ENCODE data around the gene PNISR.
"Not testable (repeated sequence)": the region's sequence is repeated elsewhere in the genome, so short reads cannot be mapped to it uniquely, and the experiment has no call there.

PNISR gene, protein sequence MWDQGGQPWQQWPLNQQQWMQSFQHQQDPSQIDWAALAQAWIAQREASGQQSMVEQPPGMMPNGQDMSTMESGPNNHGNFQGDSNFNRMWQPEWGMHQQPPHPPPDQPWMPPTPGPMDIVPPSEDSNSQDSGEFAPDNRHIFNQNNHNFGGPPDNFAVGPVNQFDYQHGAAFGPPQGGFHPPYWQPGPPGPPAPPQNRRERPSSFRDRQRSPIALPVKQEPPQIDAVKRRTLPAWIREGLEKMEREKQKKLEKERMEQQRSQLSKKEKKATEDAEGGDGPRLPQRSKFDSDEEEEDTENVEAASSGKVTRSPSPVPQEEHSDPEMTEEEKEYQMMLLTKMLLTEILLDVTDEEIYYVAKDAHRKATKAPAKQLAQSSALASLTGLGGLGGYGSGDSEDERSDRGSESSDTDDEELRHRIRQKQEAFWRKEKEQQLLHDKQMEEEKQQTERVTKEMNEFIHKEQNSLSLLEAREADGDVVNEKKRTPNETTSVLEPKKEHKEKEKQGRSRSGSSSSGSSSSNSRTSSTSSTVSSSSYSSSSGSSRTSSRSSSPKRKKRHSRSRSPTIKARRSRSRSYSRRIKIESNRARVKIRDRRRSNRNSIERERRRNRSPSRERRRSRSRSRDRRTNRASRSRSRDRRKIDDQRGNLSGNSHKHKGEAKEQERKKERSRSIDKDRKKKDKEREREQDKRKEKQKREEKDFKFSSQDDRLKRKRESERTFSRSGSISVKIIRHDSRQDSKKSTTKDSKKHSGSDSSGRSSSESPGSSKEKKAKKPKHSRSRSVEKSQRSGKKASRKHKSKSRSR

DNA sequence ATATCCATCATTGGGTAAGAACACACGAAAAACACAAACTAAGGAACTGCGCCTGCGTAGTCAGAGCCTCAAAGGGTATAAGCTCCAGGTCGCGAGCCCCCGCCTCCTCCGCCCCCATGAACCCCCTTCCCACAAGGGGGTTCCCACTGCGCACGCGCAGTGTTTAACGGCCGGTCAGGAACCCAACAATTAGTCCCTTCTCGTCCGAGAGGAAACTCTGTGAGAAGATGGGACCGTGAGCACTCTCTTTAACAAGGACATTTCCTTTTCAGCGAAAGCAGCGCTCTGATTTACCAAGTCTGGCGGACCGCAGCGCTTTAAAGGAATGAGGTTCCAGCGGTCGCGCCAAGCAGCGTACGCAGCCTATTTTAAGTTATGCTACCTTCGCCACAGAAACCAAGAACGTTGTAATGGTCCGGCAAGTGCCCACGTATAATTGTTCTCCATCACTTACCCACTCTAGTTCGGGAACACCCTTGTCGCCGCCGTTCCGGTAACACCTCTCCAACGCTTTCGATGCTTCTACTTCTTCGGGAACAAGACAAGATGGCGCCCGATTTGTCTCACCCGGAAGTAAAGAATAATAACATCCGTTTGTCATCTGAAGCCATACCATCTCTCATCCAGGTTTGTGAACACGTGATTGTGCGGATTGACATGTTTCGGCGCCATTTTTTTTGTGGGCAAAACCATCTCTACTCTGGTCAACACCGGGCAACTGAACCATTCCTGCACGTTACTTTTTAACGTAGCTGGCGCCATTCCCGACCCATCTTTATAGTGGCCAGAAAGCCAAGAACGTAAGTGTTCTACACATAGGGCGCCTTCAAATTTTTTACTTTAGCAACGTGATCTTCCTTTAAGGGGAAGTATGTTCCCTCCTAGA is at the start of gene PNISR:
Gene PNISR, minus strand, starts transcription at position 548 of the 886 bp plus-strand sequence. CDS start 10,649 bp downstream, outside the sequence.
- DNase-seq, result peak; percentile 97

DNA sequence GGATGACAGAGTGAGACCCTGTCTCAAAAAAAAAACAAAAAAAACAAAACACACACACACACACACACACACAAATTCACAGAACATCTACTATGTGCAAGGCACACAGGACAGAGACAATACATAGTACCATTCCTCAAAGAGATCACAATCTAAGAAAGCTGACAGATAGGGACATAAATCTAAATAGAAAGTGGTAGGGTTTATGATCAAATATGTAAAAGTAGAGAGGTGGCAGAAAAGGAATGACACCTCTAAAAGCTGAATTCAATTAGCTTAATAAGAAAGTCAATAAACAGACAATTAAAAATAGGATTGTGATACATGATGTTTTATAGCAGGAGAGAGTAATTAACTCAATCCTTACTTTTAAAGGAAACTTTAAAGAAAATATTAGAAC is 48.6 kb upstream of the PNISR start:
- no peak for DNase-seq

DNA sequence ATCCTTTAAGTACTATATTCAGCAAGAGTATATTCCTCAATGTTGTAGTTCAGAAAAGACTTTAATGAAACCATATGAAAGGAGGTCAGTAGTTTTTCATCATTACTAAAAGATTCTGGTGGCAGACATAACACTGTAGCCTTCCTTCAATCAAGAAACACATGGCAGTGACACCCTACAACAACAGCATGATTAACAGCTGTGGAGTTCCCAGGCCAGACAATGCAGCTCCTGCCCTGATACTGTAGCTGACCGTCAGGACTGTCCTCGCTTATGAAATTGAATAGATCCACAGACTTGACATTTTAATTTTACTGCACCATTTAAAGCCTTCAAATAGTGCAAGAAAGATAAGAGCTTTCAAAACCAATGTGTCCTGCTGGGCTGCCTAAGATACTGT is 46.5 kb upstream of the PNISR start:
- DNase-seq, result peak; percentile 40

DNA sequence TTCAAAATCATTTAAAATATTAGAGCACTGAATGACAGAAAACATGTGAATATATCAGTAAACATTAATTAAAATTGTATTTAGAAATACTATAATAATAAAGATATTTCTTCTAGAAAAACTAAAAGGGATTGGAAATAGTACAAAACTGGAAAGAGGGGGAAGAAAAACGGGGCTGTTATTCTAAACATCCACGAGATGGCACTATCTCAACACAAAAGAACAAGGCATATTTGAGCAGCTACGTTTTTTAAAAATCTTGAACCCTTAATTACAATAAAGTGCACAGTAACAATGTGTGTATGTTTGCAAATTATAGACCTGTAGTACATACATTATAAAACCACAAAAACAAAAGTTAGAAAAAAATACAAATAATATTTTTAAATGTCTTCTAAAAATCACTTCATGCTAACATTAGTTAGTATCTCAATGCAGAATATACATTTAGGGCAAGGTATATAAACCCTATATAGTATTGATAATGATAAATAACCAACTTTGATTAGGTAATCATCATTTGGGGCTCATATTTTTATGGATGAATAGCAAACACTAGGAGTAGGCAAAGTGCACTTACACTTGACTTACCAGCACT is 42.5 kb upstream of the PNISR start:
- DNase-seq, result no peak

DNA sequence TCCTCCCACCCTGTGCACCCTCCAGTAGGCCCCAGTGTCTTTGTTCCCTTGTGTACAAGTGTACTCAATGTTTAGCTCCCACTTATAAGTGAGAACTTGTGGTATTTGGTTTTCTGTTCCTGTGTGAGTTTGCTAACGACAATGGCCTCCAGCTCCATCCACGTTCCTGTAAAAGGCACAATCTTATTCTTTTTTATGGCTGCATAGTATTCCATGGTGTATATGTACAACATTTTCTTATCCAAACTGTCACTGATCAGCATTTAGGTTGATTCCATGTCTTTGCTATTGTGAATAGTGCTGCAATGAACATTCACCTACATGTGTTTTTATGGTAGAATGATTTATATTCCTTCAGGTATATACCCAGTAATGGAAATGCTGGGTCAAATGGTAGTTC is 34.0 kb upstream of the PNISR start:
- DNase-seq, result not testable (repeated sequence)

DNA sequence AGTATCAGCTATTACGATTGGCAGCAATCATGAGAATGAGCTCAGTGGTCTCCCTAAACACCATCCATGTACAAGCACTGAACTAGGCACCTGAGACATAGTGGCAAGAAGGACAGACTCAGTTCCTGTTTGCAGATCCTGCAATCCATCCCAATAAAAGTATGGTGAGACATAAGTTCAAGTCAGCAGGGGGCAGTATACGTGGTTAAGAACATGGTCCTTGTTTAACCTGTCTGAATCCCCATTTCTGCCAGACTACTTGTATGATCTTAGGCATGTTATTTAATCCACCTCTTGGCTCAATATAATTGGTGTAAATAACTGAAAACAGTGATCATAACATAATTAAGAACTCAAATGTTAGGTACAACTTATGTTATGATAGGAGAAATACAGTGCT is 33.2 kb upstream of the PNISR start:
- no peak for DNase-seq

DNA sequence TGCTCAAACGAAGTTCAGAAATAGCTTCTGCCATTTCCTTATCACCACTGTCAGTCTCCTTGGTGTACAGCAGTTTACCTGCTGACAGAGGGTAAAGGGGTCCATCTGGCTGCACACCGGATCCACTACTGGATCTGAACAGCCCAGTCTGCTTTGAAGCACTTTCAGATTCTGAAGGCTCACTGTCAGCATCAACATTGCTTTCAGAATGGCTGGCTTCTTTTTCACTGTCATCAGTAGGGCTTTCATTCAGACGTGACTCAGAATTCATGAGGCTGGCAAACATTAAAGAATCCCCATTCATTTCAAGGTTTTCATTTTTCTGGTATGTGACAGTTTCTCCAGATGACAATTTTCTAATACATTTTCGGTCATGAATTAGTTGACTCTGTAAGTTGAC is 21.0 kb upstream of the PNISR start:
- no peak for DNase-seq

DNA sequence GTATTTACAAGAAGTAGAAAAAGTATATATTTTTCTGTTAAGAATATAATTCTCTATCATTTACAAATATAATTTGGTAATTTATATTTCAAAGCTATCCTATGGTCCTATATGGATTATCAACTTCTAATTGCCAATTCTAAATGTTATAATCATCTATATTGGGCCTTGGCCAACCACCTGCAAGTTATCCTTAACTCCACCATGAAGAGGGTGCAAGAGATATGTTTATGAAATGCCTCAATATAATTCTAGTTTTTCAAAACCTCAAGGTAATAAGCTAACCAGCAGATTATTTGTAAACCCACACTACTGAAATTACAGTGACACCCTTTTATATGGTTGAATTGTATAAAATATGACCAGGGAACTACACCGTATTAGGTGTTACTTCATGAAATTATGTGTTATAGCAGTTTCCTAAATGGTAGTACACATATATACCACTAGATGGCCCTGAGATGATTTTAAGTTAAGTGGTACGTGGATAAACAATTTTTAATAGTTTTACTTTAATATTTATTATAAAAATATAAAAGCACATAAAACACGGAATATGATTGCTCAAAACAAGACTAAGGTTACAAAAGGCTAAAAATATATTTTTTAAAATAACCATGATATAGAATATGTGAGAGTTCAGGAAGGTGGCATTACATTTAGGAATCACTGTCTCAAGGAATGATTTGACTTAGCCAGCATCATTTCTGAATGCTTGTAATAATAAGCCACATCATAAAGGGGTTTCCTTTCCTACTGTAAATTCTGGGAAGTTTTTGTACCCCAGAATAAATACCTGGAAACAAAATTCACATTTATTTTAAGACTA is 9.8 kb upstream of the PNISR start:
- no peak for DNase-seq

DNA sequence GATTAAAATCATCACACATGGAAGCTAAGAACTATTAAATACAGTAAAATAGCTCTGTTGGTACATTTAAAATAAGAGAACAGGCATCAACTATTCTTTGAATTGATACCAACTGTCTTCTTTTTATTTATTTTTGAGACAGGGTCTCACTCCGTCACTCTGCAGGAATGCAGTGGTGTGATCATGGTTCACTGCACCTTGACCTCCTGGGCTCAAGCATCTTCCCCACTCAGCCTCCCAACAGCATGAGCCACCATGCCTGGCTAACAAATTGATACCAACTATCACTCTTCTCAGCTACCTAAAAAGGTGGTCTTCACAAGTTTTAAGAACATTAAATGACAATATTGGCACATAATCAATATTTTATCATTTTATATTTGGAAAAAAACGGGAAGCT is 7.8 kb upstream of the PNISR start:
- DNase-seq, result peak; percentile 51

DNA sequence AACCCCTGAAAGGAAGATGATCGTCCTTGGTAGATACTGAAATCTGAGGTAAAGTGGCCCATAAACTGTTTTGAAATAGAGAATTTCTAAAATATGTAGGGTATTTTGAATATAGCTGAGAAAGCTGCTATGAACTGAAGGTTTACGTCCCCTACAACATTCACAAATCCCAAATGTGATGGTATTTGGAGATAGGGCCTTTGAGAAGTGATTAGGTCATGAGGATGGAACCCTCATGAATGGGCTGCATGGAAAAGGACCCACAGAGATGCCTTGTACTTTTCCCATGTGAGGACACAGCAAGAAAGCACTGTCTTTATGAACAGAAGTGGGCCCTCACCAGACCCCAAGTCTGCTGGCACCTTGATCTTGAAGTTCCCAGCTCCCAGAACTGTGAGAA is 6.8 kb upstream of the PNISR start:
- DNase-seq, result no peak

DNA sequence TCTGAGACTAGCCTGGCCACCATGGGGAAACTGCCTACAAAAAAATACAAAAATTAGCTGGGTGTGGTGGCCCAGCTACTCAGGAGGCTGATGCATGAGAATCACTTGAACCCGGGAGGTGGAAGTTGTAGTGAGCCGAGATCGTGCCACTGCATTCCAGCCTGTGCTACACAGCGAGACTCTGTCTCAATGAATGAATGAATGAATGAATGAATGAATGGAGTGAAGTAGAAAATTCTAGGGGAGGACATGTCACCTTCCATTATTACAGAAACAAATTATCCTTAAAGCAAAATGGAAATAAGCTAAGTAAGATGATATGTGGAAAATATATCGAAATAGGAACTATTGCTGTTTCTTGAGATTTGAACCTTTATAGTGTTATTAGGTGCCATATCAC is 2.9 kb upstream of the PNISR start:
- no peak for DNase-seq

DNA sequence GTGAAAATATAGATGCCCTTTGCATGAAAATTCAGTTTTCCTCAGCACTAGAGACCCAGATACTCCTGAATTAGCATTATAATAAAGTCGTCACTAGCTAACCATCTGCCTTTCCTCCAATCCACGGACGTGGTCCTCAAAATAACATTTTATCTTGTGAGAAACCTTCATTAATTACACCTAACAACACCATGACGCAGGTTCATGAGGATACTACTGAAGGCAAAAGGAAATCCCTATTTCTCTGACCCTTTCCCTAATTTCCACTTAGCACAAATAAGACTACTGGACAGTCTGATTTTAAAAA is 1.3 kb upstream of the PNISR start:
- DNase-seq, result no peak

DNA sequence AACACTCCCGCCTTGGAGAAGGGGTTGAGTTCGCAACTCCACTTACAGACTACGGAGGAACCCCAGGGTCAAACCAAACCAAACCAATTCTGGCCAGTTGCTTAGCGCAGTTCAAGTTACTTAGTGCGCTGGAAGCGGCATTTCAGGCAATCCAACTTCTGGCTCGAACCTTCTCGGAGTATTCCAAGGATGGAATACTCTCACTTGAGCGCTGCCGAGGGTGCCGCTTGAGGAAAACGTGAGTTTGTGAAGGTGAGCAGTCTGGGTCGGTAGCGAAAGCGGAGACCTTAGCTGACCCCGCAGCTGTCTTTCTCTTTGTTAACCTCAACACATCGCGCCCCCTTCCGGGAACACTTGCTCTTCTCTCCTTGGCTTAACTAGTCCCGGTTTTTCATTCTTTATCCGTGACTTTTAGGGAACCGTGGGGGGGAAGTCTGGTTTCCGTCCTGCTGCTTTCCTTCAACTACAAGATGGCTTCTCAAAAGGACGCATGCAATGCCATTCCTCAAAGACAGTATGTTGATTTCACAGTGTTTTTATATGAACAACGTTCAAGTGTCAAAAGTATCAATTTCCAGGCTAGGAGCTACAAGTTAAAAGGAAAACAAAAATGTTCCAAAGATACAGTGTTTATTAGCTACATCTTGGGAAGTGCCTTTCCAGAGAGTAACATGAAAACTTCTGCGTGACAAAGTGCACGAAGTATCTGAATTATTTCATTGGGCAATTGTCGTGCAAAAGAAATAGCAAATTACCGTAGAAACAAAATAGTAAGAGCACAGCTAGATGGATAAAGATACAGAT is 741 bp upstream of the PNISR start:
- DNase-seq, result peak; percentile 97

DNA sequence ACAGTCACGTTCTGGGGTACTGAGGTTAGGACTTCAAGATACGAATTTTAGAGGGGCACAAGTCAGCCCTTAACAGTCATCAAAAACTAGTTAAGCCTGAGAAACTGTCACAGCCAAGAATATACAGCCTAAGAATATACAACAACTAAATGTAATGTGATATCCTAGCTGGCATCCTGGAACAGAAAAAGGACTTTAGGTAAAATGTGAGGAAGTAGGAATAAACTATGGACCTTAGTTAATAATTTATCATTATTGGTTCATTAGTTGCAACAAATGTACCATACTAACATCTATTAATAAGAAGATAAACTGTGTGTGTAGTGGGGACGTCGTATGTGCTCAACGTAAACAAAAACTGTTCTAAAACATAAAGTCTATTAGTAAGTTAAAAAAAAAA is 1.1 kb downstream of the PNISR start:
- no peak for DNase-seq

DNA sequence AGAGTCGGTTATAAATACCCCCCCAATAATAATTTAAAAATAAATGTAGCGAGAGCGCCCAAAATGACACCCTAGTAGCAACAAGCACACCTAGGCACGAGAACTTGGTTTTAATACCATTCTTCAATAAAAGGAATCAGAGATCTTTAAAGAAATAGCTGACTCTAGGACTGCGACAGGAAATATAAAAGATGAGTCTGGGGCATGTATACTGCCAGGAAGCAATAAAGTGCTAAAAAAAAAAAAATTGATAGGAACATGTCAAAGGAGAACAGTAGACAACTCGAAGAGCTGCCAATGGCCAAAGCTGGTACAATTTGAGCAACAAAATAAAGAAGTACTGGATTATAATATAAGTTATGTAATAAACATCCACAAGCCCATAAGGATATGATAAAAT is 2.2 kb downstream of the PNISR start:
- no peak for DNase-seq

DNA sequence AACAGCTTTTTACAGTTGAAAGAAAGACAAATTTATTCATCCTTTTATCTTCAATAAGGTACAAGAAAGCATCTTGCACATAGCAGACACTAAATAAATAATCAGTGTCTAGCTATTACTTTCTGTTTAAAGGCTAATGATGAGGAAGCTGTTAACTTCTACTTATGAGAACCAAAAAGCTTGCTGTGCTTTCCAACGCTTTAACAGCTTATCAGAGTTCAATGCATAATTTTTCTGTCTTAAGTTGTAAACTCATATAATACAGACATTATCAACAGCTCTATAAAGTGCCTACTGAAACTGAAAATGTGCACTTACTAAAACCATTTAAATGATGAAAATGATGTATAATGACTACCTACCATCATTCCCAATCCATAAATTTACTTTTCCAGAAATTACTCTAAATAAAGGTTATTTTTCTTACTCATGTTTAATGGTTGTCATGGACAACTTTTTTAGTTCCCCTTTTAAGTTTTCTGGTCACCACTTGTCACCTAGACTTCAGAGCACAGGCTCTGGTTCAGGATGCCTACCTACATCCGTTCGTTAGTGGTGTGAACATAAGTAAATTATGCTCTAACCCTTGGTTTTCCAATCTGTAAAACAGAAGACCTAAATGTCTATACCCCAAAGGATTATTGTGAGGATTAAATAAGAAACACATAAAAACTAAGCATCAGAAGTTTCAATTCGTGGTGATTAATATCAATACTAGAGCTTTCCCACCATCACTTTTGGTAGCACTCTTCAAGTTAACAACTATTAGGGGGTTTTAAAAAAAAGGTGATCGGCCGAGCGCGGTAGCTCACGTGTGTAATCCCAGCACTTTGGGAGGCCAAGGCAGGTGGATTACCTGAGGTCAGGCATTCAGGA is 8.0 kb downstream of the PNISR start:
- no peak for DNase-seq

DNA sequence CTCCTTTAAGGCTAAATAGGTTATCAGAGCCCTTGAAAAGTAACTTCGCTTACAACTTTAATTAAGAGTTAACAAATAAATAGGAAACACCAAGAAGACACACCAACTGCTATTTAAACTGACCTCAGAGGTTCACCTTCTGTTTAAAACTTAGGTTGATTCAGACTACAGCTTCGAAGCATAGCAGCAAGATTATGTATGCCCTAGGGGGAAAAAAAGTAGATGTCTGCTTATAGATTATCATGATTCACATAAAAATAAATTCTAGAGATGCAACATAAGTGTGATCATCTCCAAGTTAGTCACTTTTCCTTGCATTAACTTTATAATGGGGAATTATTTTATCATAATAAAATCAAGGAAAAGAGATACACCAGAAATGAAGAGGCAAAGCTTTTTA is 8.9 kb downstream of the PNISR start:
- DNase-seq, result no peak

DNA sequence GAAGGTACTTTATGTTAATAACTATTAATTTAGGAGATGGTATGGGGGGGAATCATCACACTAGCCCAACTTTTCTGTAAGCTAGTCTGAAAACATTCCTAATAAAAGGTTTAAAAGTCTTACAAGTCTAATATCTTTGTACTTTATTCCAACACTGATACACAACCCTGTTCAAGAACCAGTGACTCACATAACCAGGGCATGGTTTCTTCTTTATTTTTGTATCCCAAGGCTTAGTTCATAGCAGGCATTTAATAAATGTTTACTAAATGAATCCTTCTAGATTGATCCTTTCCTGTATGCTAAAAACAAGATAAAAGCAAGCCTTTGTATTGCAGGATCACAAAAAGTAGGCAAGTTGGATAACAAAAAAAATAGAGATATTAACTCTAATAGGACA is 9.7 kb downstream of the PNISR start:
- DNase-seq, result no peak

DNA sequence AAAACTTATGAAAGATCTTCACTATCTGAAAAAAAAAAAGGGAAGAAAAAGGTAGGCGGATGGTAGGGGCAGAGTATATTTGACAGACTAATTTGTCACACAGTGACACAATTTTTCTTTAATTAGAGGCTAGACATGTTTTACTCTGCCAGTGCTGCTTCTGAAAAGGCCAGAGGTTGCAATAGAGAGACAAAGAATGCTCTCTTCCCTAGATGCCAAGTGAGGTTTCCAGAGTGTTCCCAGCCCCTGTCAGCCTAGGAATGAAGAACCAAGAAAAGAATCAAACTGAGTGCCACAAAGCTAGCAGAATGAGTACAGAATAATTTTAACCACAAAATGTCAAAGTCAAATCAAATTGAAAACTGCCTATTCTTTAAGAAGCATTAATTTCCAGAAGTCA is 13.0 kb downstream of the PNISR start:
- no peak for DNase-seq

DNA sequence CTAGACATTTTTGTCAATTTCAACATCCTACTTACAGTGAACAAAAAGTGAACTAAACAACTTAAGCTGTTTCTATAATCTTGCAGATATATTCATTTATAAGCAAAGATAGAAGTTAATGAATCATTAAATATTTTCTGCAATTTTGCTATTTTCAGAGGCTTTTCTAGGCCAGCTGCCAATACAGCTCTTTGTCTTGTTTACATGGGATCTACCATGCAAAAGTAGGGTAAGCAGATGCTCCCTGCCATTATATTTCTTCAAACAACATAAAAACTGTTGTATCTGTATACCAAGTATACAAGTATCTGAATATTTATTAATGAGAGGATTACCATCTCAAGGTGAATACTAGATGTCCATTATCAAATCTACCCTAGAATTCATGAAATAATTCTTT is 15.4 kb downstream of the PNISR start:
- DNase-seq, result no peak
